WERI-Rb-1 (cell line): ENCODE results near the gene ADAMTS8.

Source experiments
- DNase-seq: peaks from one replicate; pipeline ENCODE4 v3.0.0-alpha.2; 2020
- H3K27ac ChIP-seq: fragments of 250-450 bp; sonication (Bioruptor Pico); 2 replicates; pipeline ENCODE4 v1.5.1; 2020; ENCODE audit warnings: mild to moderate bottlenecking, moderate library complexity
- H3K27me3 ChIP-seq: fragments of 250-450 bp; sonication (Bioruptor Pico); 2 replicates; pipeline ENCODE4 v1.5.1; 2021; ENCODE audit warnings: mild to moderate bottlenecking, low read depth, moderate library complexity; ENCODE audit not compliant: insufficient read depth, severe bottlenecking
- H3K36me3 ChIP-seq: fragments of 250-450 bp; sonication (Bioruptor Pico); 2 replicates; pipeline ENCODE4 v1.5.1; 2020; ENCODE audit warnings: mild to moderate bottlenecking, moderate library complexity
- H3K4me3 ChIP-seq: 2 replicates; pipeline ENCODE4 v1.5.1; 2011; ENCODE audit warnings: low read depth, mild to moderate bottlenecking, control low read depth, low read length
- H3K9me3 ChIP-seq: fragments of 250-450 bp; sonication (Bioruptor Pico); 2 replicates; pipeline ENCODE4 v1.5.1; 2021; ENCODE audit warnings: mild to moderate bottlenecking, moderate library complexity; ENCODE audit not compliant: severe bottlenecking
- CTCF ChIP-seq: IDR thresholded peaks from 2 replicates; pipeline ENCODE4 v1.5.1; 2011; ENCODE audit warnings: low read depth, mild to moderate bottlenecking, control low read depth, inconsistent platforms, low read length

Gene ADAMTS8

GRCh38 chr11:130475426-130476053 lies 47.1 kb upstream of the ADAMTS8 start:
- Histone ChIP-seq H3K27ac (no peak overlapping the region), H3K27me3 (no peaks in the 10 kb centered on the region), H3K36me3 (no peaks in the 10 kb centered on the region), H3K4me3 (no peak overlapping the region), H3K9me3 (no peaks in the 10 kb centered on the region)
- no peak for DNase-seq
- TF ChIP-seq CTCF = no peak

DNA sequence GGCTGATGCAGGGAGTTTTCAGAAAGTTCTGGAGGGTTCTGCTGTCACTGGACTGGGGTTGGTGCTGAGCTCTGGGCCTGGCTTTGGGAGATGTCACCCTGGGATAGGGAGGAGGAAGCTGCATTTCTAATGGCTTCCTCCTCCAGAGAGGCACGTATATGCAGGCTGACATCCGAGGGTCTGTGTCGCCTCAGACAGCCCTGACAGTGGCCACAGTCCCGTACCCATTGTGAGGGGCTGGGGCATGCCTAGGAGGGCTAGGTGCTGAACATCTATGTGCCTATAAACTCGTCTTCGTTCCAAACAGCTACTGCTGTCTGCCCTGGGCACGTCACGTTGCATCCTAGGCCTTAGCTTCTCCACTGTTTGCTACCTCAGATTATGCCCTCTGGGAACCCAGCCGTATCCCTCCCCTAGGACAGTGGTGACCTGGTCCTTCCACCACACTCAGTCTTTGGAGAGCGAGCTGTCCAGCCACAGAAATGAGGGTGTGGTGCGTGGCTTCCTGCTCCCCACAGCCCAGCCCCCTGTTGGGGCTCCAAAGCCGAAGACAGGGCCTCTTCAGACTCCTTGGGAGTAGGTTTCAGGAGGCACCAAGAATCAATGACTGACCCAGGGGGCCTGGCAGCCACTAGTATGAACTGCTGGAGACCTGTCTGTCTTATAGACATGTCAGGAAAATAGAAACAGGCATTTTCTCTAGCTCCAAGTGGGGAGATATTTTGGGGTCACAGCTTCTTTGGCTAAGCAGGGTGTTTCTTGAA lies 46.4 kb upstream of the ADAMTS8 start:
- H3K9me3 ChIP-seq = no peaks in the 10 kb centered on the region
- no peak for DNase-seq
- no peak for TF ChIP-seq CTCF
- no peaks in the 10 kb centered on the region for H3K36me3 ChIP-seq
- H3K4me3 ChIP-seq = no peak overlapping the region
- no peaks in the 10 kb centered on the region for H3K27me3 ChIP-seq
- no peak overlapping the region for H3K27ac ChIP-seq

- Histone ChIP-seq H3K27me3 (no peaks in the 10 kb centered on the region), H3K27ac (no peak overlapping the region), H3K36me3 (no peaks in the 10 kb centered on the region), H3K4me3 (no peak overlapping the region), H3K9me3 (no peaks in the 10 kb centered on the region)
- TF ChIP-seq CTCF = no peak
- no peak for DNase-seq
Observed at GRCh38 chr11:130473795-130474377, 45.5 kb upstream of the ADAMTS8 start.

DNA sequence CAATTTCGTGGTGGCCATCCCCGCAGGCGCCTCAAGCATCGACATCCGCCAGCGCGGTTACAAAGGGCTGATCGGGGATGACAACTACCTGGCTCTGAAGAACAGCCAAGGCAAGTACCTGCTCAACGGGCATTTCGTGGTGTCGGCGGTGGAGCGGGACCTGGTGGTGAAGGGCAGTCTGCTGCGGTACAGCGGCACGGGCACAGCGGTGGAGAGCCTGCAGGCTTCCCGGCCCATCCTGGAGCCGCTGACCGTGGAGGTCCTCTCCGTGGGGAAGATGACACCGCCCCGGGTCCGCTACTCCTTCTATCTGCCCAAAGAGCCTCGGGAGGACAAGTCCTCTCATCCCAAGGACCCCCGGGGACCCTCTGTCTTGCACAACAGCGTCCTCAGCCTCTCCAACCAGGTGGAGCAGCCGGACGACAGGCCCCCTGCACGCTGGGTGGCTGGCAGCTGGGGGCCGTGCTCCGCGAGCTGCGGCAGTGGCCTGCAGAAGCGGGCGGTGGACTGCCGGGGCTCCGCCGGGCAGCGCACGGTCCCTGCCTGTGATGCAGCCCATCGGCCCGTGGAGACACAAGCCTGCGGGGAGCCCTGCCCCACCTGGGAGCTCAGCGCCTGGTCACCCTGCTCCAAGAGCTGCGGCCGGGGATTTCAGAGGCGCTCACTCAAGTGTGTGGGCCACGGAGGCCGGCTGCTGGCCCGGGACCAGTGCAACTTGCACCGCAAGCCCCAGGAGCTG lies 44.8 kb upstream of the ADAMTS8 start:
- H3K4me3 ChIP-seq = no peak overlapping the region
- no peaks in the 10 kb centered on the region for H3K27me3 ChIP-seq
- no peak overlapping the region for H3K27ac ChIP-seq
- TF ChIP-seq CTCF = no peak
- no peak for DNase-seq
- H3K36me3 ChIP-seq = no peaks in the 10 kb centered on the region
- no peaks in the 10 kb centered on the region for H3K9me3 ChIP-seq

DNA sequence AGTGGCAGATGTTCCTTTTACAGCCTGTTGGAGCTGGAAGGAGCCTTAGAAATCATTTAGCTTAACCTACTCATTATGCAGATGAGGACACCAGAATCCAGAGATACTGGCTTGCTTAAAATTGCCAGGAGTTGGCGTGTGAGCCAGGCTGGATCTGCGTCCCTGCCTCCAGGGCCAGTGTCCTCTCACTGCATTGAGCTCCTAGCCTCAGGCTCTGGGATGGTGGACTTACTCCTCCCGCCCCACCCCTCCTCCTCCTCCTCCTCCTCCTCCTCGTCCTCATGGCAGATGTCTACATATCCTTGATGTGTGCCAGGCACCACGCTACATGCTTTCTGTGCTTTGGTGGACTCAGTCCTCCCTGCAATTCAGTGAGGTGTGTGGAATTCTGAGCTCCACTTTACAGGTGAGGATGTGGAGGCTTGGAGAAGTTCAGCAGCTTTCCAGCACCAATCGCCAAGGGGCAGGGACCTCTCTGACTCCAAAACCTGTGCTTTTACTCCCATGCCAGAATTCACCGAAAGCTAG lies 44.1 kb upstream of the ADAMTS8 start:
- TF ChIP-seq CTCF = no peak
- H3K27me3 ChIP-seq = no peaks in the 10 kb centered on the region
- no peaks in the 10 kb centered on the region for H3K36me3 ChIP-seq
- no peak overlapping the region for H3K27ac ChIP-seq
- H3K9me3 ChIP-seq = no peaks in the 10 kb centered on the region
- H3K4me3 ChIP-seq = no peak overlapping the region
- no peak for DNase-seq
